NK-92 treated with Interleukin-12 subunit alpha and Interleukin-12 subunit beta, amount 100 ng/mL, for 24 hours (cell line): Measurements from ENCODE around the gene ZDHHC21.

Experiments used
- DNase-seq: peaks from one replicate; lab custom pipeline; 2025; lab: John Stamatoyannopoulos, UW

Gene ZDHHC21

DNA sequence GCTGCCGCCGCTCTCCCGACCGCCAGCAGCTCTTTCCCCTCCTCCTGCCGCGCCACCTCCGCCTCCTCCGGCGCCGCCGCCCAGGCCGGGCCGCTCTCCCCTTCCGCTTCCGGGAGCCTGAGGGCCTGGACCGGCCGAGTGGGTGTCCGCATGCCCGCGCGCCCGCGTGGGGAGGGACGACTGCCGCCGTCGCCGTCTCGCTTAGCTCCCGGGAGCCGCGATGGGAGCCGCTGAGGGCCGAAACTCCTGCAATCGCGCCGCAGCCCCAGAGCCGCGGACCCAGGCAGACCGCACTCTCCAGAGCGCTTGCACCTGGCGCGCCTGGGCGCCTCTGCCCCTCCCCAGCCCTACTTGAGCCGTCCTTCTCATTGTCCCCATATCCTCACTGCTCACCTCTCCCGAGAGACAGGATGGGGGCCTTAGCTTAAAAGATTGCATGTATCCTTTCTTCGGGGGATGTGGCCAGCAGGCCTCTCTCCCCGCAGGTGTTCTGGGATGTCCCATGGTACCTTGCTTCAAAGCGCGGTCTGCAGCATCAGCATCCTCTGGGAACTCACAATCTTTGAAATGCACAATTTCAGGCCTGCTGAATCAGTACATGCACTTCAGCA lies at the start of gene ZDHHC21:
ZDHHC21 (minus strand) TSS at position 182 of the 611 bp plus-strand sequence. CDS start 19,092 bp downstream, outside the sequence.
- DNase-seq, result no peak

GRCh38 chr9:14741369-14741768 lies 48.1 kb upstream of the ZDHHC21 start:
- no peak for DNase-seq

DNA sequence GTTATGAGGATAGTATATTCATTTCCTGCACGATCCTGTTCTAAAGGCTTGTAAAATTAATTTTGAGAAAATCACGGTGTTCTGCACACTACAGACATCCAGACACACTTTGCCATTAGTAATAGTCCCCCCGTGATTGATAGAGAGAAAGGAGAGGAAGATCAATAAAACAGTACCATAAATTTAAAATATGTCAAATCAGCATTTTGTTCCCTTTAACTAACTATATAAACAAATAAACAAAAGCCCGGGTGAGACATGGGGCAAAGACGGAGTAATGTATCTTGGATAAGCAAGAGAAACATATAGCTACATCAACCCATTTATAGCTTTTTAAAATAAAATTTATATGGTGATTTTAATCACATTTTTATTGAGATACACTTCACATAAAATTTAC lies 39.9 kb upstream of the ZDHHC21 start:
- no peak for DNase-seq

DNA sequence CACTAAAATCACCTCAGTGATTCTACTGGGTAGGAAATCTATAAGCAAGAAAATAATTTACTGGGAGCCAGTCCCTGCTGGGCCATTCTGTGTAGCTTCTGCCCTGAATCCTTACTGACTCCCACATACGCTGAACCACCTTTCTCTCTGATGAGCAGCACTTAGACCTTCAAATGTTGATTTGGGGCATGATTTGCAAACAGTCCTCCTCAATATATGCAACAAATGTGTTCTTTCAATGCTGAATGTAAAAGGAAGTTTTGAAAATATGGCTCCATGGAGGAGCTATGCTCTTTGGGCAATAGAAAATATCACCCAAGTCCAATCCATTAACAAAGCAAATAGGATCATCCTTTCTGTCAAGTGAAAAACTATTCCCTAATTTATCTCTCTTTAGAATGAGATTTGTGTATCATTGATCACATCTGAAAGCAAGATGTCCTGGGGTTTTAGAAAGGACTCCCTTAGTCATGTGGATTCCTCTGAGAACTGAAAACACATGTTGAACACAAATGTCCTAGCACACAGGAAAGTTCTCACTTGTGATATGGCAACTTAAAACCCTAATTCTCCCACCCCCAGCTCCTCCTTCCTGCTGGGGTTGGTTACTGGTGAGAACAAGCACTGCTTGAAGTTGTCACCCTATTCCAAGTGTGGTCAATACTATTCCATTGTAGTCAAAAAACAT lies 38.2 kb upstream of the ZDHHC21 start:
- DNase-seq, result no peak

DNA sequence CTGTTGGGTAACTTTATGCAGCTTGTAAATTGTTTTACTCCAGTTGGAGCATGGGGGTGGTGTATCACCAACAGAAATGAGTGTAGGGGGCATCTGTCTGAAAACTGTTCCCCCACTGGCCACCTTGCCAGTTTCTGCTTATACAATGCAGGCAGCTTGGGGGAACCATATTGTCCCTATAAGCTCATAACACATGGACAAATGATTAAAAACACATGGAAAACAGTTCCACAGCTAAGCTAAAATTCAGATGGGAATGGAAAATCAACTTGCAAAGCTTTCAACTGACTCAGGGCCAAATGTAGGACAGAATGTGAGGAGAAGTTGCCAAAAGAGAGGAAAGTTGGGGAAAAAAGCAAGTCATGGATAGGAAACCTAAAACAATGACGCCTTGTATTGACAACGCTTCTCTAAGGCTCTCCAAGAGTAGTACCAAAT lies 37.2 kb upstream of the ZDHHC21 start:
- DNase-seq, result no peak

GRCh38 chr9:14723301-14723700 lies 30.1 kb upstream of the ZDHHC21 start:
- DNase-seq, result no peak

DNA sequence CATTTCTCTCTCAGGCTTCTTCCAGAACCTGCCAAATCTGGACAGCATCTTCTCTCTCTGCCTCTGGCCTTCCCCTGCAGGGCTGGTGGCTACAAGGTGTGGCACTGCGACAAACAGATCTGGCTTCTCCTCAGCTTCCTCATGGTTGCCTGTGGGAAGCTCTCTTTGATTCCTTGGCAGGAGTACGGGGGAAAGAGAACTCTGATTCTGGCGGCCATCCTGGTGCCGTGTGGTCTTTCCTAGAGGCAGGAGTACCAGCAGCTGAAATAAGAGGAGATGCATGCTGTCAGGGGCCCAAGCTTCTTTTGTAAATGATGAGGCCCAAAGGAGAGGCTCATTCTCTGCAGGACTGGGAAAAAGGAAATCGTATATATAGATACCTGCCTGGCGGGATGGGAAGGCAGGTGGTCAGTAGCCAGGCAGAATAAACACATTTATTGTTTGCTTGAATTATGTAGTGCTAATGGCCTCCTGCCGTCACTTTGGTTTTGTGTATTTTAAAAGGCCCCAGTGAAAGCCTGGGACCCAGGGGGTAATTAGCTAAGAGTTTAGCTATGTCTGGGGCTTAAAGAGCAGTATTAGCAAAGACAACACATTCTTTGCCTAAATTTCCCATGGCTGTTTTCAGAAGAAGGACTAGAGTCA lies 29.3 kb upstream of the ZDHHC21 start, which contains the start of gene CER1:
CER1 (minus strand) TSS at position 343 of the 645 bp plus-strand sequence; CDS start at position 282, 61 bp downstream.
- DNase-seq, result no peak

DNA sequence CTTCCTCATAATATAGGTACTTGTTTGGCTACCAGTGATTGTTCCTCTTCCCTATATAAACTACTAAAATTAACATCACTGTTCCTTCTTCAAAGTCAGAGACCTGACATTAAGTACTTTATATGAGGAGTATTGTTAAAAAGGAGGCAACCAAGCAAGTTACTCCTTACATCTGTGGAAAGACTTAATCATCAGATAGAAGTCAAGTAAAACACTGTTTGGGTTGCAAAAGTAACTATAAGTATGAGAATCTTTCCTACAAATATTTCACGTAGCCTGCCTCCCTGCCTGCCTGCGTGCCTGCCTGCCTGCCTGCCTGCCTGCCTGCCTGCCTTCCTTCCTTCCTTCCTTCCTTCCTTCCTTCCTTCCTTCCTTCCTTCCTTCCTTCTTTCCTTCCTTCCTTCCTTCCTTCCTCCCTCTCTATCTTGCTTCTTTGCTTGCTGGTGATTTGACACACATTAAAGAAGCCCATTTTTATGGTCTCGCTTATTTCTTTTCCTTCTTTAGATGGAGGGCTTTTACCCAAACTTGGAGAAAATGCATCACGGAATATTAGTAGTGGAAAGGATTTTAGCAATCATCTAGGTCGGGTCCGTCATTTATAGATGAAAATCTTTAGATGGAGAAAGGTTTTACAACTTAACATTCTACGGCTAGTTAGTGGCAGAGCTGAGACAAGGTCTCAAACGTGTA lies 26.1 kb upstream of the ZDHHC21 start:
- DNase-seq, result no peak

- no peak for DNase-seq
Observed at GRCh38 chr9:14715102-14715501, 21.9 kb upstream of the ZDHHC21 start.

- no peak for DNase-seq
Observed at GRCh38 chr9:14713187-14713767, 20.0 kb upstream of the ZDHHC21 start.

GRCh38 chr9:14710804-14711203 lies 17.6 kb upstream of the ZDHHC21 start:
- DNase-seq, result no peak

DNA sequence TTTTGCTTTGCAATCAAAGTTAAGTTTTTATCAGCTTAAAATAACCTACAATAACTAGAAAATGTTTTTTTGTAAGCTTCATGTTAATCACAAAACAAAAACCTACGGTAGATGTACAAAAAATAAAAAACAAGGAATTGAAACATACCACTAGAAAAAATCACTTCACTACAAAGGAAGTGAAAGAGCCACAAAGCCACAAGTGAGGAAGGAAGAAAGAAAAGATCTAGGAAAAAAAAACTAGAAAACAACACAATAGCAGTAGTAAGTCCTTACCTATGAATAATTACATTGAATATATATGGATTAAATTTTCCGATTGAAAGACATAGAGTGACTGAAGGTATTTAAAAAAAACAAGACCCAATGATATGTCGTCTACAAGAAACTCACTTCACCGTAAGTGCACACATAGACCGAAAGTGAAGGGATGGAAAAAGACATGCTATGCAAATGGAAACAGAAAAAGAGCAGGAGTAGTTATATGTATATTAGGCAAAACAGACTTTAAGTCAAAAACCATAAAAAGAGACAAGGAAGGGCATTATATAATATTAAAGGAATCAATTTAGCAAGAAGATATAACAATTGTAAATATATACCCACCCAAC lies 13.4 kb upstream of the ZDHHC21 start:
- DNase-seq, result no peak

GRCh38 chr9:14705079-14705478 lies 11.8 kb upstream of the ZDHHC21 start:
- no peak for DNase-seq

GRCh38 chr9:14704281-14704680 lies 11.0 kb upstream of the ZDHHC21 start:
- DNase-seq, result no peak

DNA sequence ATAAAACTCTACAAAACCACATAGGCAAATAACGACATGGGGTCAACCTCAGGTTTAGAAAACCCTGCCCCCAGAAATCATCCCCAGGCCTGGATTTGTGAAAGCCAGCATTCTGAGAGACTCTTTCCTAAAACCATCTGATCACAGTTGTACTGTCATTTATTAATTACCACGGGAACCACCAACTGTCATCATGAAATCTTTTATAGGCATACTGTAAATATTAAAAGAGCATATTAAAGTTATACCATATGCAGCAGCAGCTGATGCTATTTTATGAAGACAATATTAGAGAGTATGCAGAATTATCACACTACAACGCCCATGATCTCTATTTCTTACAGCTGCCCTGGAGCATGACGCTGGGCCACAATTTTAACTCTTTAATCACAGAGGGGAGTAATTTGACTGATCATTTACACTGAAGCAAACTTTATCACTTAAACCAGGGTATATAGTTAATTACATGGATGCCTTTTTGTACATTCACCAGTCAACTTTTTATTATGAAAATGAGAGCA lies 9.0 kb upstream of the ZDHHC21 start:
- DNase-seq, result no peak

DNA sequence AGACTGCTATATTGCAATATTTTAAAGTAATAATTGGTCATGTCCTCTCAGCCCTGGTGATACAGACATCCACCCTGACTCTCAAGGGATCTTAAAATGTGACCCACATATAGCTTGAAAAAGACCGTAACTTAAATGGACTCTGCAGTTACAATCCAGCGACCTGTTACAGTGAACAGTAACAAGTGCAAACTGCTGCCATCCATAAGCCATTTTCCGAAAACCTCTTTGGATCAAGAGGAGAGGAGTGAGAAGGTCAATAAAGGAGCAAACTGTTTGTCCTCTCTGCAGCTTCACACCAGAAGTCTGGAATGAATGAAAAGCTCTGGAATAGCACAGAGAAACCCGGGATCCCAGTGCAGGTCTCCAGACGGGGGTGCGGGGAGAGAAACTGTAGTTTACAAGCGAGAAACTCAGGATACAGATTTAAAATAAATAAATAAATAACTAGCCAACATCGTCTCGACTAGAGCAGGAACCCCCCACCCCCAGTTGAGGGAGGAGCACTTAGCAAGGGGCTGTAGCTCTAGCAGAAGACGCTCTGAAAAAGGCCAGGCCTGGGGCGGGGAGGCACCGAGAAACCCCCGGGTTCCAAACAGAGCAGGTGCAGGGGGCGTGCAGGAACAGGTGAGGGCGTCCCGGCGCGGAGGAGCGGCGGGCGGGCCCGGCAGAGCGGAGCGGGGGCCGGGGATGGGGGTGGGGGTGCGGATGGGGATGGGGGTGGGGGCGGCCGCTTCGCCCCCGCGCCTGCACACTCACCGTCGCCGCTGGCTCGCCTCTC lies 572 bp downstream of the ZDHHC21 start:
- DNase-seq, result no peak

DNA sequence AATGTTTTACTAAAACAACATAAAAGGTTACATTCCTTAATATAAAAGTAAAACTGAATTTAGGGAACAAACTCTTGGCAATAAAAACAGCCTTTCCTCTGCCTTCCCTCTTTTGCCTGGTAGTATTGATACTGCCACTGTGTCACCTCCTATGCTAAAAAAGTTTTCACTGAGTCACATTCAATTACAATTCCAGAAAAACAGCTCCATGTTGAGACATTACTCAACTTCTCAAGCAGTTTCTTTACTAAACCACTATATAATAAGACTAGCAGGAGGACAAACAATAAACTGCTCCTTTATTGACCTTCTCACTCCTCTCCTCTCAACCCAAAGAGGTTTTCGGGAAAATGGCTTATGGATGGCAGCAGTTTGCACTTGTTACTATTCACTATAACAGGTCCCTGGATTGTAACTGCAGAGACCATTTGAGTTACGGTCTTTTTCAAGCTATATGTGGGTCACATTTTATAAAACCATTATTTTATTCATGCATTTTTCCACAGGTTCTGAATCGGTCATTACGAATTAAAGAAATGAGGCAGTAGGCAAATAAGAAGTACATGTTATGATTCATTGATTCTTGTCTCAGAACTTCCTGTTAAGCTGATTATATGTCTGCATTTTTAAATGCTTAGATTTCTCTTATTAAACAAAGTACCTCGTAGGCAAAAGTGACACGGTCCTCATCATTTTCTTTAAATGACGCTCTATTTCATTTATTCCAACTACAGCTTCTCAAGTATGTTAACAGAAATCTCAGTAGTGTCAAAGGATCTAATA lies 2.1 kb downstream of the ZDHHC21 start:
- DNase-seq, result no peak

- no peak for DNase-seq
Observed at GRCh38 chr9:14687042-14687719, 6.1 kb downstream of the ZDHHC21 start.

- DNase-seq, result no peak
Observed at GRCh38 chr9:14686168-14686567, 7.1 kb downstream of the ZDHHC21 start.
